GM19463 (cell line): ENCODE results near the gene CDT1.

Experiments
- ATAC-seq: cut with Tn5 transposase; IDR thresholded peaks from one replicate; pipeline ENCODE4 v1.9.1; 2021; ENCODE audit warnings: mild to moderate bottlenecking, moderate library complexity; ENCODE audit not compliant: unreplicated experiment

The CDT1 gene

DNA sequence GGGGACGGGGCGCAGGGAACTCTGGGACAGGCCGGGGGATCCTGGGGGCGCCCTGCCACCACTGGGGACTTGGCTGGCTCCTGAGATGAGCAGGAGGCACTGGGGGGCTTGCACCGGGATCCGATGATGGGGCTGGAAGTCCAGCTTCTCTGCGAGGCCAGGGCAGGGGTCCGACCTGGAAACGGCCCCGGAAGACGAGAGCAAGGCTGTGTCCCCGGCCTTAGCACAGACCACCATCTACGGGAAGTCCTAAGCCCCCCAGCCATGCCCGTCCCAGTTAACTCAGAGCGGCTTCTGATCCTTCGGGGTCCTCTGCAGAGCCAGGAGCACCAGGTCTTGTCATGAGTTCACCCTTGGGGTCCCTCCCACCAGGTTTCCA is 573 bp downstream of the CDT1 start:
- ATAC-seq: no peak

DNA sequence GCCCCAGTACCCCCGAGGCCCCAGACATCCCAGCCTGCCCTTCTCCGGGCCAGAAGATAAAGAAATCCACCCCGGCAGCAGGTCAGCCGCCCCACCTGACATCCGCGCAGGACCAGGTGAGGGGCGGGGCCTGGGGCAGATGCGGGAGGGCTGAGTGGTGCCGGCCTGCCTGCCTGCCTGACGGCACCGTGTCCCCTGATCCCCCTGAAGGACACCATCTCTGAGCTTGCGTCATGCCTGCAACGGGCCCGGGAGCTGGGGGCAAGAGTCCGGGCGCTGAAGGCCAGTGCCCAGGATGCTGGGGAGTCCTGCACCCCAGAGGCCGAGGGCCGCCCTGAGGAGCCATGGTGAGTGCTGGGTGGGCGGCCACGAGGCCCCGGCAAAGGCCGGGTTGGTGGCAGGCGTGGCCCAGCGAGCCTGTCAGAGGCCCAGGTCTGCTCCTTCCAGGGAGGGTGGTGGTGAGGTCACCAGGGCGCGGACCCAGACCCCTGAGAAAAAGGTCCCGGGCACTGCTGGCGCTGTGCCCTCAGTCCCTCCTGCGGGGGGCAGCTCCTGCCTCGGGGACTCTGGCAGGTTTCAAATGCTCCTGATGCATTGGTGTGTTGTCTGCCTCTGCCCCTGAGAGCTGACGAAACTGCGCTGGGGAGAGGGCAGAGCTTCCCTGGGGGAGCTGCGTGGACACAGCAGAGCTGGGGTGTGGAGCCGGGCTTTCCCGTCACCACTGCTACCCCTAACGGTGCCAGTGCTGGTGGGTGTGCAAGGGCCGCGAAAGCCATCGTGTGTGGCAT is 1.2 kb downstream of the CDT1 start:
- ATAC-seq: no peak

DNA sequence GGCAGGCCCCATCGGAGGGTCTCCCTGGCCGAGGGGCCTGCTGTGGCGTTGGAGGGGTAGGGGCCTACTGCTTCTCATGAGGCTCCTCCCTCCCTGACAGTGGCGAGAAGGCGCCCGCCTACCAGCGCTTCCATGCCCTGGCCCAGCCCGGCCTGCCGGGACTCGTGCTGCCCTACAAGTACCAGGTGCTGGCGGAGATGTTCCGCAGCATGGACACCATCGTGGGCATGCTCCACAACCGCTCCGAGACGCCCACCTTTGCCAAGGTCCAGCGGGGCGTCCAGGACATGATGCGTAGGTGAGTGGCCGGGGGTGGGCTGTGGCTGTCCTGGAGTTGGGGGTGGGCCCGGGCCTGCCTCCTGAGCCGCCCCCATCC is 1.7 kb downstream of the CDT1 start:
- no peak for ATAC-seq

DNA sequence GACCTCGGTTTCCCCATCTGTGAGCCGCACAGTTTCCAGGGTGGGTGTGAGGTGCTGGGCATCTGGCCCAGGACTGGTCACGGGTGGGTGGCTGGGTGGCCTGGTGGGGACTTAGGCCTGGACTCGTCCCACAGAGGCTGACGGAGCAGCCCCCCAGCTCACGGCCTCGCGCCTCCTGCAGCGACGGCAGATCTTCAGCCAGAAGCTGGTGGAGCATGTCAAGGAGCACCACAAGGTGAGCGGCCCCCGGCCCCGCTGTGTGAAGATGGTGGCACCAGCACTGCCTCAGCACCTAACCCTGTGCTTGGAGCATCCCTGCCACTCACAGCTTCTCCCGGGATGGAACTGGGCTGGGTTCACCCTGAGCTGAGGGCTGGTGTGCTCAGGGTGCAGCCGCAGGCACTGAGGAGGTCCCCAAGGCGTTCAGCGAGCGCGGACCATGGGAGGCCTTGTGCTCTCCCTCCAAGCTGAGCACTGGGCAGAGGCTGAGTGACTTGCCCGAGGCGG is 2.4 kb downstream of the CDT1 start:
- ATAC-seq: no peak

DNA sequence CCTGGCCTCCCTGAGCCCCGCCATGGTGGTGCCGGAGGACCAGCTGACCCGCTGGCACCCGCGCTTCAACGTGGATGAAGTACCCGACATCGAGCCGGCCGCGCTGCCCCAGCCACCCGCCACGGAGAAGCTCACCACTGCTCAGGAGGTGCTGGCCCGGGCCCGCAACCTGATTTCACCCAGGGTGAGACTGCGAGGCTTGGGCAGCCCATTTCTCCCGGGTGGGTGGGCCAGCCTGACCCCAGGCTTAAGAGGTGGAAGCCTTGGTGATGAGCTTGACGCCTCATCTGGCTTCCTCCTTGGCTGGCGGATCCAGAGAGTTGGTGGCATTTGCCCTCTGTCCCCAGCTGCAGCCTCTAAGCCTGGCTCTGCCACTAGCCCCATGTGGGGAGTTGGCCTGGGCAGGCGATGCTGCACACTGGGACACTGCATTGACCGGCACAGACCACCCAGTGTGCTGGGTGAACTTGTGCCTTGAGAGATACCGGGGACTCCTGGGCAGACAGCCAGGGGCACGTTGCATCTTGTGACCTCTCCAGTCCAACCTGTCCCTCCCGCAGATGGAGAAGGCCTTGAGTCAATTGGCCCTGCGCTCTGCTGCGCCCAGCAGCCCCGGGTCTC is 3.0 kb downstream of the CDT1 start:
- ATAC-seq: no peak

DNA sequence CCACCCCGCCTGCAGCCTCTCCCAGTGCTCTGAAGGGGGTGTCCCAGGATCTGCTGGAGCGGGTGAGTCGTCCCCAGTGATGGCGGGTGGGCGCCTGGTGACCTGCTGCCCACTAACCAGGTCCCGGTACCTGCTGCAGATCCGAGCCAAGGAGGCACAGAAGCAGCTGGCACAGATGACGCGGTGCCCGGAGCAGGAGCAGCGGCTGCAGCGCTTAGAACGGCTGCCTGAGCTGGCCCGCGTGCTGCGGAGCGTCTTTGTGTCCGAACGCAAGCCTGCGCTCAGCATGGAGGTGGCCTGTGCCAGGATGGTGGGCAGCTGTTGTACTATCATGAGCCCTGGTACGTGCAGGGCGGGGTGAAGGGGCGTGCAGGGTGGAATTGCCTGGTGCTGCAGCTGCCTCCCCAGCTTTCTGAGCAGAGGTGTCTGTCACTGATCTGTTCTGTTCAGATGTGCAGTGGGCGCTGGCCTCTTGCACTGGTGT is 3.6 kb downstream of the CDT1 start:
- ATAC-seq: no peak

DNA sequence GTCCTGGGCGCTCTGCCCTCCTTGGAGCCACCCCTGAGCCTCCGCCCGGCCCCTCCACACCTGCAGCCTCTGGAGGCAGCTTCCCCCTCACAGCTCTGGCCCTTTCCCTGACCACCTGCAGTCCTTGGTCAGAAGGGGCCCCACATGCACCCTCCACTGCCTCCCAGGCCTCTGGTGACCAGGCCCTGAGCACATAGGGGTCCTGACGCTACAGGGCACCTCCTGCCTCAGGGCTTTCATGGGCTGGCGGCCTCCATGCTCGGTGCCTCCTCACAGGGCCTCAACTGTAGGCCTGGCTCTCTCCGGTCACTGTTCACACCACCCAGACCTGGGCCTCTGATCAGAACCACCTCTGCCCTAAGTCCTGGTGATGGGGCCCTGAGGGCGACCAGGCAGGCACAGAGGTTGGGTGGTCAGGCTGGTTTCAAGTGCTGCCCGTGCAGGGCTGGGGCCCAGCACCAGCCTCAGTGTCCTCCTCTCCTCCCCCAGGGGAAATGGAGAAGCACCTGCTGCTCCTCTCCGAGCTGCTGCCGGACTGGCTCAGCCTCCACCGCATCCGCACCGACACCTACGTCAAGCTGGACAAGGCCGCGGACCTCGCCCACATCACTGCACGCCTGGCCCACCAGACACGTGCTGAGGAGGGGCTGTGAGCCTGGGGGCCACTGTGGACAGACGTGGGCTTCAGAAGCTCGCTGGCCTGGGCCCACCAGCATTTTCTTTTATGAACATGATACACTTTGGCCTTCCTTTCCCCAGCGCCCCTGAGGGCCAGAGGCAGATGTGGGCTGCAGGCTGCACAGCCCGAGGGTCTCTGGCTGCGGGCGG is 4.3 kb downstream of the CDT1 start:
- no peak for ATAC-seq

DNA sequence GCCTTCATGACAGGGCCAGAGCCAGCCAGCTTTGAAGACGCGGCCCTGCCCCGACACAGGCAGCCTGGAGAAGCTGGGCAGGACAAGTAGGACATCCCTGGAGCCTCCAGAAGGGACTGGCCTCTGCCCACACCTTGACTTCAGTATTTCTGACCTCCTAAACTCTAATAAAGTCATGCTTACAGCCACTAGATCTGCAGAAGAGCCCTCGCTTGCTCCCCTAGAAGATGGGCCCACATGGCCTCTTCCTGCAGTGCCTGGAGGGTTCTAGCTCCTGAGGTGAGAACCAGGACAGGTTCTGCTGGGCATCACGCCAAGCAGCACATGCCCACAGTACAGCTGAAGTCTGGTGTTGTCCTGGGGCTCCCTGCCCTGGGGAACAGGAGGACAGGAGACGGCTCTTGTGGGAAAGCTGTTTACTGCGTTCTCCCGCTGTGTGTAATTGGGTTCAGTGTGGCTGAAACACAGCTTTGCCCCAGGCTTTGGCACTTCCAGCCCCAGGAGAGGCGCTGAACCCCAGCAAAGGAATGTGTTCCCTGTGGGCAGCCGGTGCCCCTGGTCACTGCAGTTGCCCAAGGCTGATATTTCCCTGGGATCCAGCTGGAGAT is 5.6 kb downstream of the CDT1 start:
- no peak for ATAC-seq

DNA sequence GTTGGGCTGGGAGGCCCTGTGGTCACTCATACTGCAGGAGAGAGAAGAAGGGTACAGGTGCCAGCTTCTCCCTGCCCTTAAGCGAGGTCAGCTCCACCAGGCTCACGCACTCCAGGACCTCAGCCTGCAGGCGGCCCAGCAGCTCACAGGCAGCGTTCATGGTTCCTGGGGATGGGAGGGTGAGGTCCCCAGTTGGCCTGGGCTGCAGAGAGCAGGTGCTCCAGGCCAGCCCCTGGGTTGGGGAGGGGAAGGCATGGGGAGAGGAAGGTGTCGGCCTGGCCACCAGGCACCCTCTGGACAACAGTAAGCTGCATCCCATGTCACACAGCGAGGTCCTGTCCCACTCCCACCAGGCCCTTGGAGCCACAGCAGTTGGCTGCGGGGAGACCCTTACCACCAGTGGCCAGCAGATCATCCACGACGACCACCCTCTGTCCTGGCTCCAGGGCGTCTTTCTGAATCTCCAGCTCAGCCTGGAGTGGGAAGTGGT is 6.1 kb downstream of the CDT1 start:
- no peak for ATAC-seq

DNA sequence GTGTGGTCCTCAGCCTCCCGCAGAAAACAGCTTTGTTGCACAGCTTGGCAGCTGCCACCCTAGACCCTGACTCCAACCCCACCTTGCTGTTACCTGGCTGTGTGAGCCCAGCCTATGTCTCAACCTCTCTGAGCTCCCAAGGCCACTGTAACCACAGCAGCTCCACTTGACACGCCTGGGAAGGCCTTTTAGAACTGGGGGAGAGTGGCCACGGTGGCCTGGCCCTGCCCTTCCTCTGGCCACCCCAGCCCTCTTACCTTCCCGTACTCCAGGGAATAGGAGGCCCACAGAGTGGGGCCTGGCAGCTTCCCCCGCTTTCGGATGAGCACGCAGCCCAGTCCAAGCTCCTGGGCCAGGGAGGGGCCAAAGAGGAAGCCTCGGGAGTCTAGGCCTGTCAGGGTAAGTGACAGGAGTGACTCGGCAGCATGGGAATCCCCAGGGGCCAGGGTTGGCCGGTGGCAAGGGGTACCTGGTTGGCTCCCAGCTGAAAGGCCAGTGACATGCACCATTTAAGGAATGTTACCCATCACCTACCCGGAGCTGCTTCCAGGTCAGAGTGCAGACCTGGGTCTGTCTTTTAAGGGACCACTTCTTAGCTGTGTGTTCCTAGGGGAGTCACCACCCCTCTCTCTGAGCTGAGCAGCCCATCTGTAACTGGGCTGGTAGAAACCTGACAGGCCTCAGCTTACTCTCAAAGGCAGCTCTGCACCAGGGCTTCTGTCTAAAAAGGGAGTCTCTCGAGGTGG is 6.8 kb downstream of the CDT1 start:
- ATAC-seq: no peak

DNA sequence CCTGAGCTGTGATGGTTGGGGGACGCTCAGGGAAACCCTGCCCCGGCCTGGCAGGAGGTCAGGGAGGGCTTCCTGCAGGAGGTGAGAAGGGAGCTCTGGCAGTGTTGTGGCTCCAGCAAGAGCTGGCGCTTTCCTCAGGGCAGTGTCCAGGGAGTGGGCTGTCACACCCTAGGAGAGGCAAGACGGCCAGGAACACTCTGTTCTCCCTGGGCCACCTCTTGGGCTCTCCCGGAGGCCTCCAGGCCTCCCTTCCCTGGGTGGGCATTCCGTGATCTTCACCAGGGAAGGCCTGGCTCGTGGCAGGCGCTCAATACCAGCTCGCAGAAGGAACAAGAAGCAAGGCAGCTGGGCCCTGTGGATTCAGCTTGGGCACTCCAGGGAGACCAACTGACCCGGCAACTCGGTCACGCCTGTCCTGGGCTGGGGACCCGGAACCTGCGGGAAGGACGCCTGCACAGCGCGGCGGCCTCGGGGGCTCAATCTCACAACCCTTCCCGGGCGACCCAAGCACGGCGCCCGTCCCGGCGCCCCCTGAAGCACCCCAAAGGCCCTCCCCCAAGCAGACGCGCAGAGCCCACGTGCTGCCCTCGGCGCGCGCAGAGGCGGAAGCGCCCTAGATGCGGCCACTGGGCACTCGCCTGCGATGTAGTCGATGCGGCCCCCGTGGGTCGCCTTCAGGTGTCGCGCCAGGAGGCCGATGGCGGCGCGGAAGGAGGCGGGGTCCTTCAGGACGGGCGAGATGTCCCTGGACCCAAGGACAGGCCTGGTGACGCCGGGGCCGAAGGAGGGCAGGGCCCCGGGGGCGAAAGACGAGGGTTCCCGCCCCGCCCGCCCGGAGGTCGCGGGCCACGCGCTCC is 7.6 kb downstream of the CDT1 start:
- peak; percentile 35 for ATAC-seq

DNA sequence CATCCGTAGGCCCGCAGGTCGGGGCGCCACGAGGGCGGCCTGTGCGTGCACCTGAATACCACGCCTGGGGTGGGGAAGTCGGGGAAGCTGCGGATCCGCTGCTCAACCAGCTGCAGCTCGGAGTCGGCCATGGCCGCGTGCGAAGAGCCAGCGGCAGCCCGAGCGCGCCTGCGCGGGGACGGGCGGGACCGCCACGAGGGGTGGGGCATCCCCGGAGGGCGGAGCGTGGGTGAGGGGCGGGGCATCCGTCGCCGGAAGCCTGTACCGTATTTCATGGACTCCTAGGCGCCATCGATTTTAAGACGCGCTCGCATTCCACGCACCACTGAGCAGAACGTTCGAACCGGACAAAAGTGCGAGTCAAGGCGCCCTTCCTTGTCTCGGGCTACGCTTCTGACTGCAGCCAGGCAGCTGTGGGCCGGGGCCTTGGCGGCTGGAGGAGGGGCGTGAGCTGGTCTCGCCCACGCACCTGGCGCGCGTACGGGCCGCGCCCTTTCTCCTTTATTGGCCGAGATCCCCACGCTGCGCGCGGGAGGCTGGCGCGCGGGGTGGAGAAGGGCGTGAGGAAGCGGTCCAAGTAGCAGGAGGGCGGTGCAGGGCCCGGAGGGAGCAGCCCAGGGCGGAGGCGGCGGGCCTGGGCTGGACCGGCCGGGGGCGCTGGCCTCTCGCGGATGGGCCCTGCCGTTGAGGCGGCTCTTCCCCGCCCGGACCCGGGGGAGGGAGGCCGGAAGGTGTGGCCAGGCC is 8.4 kb downstream of the CDT1 start, which contains the start of gene APRT:
Gene APRT, minus strand, starts transcription at position 160 of the 744 bp plus-strand sequence. Its CDS starts 29 bp downstream, at position 131.
- peak; percentile 67 for ATAC-seq

DNA sequence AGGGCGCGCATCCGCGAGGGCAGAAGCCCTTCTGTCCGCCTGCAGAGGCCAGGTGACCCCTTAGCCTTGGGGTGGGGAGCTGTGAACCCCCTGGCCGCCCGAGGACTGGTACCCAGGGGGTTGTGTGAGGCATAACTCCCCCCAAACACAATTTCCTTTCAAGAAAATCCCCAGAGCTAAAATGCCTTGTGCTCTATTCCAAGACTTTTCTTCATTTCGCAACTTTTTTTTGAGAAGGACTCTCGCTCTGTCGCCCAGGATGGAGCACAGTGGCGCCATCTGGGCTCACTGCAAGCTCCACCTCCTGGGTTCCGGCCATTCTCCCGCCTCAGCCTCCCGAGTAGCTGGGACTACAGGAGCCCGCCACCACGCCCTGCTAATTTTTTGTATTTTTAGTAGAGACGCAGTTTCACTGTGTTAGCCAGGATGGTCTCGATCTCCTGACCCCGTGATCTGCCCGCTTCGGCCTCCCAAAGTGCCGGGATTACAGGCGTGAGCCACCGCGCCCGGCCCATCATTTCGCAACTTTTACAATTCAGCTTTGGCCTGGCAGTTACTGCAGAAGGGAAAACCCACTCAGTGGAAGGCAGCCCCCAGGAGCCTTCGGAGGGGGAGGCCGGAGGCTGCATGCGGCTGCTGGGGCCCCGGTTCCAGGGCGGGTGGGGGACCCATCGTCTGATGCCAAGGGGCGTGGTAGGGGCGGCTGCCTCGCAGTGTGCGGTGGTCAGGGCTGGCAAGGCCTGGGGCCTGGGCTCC is 9.1 kb downstream of the CDT1 start:
- no peak for ATAC-seq

DNA sequence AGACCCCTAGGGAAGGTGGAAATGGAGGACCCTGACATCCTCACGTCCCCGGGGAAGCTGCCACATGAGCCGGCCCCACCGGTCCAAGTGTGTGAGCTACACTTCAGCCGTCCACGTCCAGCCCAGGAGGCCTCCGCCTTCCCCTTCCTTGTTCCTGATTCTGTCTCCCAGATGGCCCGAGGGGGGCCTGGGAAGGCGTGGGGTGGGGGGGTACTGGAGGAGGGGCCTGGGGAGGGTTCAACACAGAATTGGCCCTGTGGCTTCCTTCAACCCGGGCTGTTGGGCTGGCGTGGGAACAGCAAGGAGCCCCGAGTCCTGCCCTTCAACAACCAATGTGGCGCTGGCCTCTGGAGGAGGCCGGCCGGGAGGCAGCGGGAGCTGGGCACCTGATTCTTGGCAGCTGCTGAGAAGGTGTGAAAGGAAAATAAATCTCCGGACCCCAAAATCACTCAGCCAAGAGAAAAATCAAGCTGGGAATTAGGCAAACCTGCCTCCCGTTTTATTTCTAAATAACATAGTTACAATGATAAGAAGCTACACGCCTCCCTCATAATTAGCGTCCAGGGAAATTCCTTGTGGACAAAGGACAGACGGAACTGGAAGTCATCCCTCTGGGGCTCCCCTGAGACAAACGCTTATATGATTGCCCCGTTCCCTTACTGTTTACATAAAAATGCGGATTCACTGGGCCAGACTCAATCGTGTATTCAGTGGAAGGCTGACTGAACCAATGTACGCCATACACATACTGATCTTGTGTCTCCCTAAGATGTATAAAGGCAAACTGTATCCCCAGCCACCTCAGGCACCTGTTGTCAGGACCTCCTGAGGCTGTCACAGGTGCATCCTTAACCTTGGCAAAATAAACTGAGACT is 9.9 kb downstream of the CDT1 start:
- ATAC-seq: no peak

DNA sequence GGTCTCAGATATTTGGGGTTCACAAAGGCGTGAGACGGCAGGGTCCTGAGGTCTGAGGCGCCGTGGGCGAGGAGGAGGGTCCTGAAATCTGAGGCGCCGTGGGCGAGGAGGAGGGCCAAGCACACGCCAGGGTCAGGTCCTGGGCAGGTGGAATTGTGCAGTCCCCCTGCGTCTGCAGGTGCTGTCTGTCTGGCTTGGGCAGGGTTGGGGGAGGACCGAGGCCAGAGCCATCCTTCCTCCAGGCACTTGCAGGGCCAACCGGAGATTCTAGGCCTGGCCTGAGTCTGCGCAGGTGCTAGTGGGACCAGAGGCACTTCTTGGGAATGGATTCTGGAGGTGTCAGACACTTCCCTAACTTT is 10.5 kb downstream of the CDT1 start:
- no peak for ATAC-seq

DNA sequence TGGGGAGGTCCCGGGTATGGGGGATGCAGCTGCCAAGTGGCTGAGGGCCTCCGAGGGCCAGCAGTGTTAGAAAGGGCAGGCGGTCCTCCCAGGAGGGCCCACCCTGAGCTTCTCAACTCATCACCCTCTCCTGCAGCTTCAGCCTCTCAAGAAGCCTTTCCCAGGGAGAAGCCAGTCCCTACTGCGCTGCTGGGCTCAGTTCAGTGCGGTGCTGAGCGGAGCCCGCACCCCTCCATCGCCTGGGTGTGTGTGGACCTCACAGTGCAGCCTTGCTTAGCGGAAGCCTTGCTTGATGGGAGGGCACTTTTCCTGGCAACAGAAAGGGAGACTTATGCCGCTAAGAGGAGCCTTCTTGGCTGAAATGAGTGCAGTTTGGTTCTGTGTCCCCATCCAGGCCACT is 11.6 kb downstream of the CDT1 start:
- no peak for ATAC-seq
